ENCODE measurements around the gene VCX3B.
"Not testable (repeated sequence)": the region's sequence is repeated elsewhere in the genome, so short reads cannot be mapped to it uniquely, and the experiment has no call there.

VCX3B gene

DNA sequence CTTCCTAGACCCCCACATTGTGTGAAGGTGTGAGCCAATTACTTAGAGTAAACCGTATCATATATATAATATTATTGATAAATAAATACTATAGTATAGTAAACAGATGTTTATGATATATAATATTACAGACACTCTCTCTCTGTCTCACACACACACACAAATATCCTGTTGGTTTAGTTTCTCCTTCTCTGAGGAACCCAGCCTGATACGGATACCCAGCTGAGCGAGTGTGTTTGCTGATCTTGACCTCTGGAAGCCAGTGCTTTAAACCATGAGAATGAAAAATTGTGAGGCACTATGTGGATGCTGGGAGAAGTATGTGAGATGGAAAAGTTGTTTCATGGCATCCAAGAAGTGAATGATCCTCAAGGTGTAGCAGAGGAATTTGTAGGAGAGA is at the start of gene VCX3B:
TSS of gene VCX3B (plus strand) at position 301 of the 400 bp plus-strand sequence. CDS start 621 bp downstream, outside the sequence.
- not testable (repeated sequence) for DNase-seq

DNA sequence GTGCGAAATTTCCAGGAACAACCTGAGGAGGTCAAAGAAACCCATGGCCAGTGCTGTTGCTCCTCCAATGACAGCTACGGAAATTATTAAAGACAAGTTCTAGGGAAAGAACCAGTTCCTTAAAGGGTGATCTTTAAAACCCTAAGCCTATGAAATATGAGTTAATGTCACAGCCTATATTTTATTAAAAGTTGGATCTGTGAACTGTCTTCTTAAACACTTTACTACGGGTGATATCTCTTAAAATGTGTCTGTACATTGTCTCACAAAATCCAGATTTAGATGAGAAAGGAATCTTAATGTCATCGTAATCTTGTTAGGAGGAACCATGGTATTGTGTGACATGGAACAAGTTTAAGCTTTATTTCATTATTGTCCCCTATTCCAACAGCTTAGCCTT is 46.3 kb upstream of the VCX3B start:
- no peak for DNase-seq

DNA sequence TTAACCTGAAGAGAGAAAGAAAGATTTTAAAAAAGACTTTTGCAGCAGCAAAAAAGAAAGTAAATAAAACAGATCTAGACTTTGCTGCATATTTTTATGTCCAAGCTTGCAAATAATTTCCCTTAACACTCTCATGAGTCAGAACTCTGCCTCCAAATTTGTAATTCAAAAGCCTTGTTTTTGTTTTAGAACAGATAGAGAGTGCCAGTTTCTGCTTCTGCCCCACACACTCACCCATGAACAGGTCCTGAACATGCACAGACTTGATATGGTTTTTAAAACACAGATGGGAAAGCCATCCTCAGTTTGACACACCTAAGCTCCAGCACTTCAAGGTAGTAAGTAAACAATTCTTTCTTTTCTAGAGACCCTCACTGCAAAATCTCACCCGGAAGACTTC is 39.7 kb upstream of the VCX3B start:
- DNase-seq = no peak

DNA sequence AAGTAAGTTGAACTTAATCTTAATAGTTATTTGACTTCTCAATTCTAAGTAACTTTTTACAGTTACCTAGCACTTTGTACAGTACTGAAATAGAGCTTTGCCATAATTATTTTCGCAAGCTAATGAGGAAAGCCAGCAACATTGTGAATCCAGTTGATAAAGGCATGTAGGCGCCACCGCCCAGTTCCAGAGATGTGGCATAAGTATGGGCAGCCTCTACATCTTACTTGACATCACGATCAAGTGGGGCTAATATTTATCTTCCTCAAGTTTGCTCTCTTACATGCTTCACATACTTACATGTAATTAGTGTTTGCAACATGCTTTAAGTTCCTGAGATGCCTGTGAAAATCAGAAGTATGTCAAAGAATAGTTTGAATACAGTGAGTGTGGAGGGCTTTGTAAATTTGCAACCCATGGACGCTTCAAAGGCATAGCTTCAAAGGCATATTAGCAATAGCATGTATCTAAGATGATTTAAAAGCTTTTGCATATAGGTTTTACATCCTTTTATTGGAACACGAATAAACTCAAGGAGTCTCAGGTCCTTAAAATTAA is 34.9 kb upstream of the VCX3B start:
- no peak for DNase-seq

DNA sequence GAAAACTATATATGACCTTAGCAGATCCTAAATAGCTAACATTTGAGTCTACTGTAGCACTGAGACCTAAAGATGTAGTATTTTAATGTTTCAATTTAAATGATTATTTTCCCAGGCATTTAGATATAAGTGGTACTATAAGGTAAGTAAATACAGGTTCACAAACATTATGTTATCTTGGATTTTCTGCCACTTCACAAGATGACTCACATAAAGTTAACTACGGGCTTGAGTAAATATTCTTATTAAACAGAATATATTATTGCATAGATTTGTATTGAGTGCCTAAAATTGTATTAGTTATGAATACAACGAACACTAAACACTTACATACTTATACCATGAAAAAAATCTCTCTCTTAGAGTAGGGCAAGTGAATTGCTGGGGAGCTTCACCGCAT is 34.2 kb upstream of the VCX3B start:
- DNase-seq = no peak

DNA sequence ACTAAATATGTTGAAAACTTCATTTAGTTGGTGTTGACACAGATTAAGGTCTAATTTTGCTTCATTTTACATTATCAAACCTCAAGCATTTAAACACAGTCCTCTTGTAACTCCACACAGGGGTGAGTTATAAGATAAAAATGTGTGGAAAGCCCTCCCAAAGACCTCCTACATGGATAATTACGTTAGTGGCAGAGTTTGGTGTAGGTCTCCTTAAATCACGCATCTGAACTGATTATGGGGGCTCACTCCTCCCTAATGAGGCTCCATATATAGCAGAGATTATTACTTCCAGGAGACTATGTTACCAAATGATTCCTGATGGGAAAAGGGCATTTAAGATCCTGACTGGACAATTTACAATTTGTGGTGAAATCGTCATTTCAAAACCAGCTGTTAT is 32.2 kb upstream of the VCX3B start:
- DNase-seq = no peak

DNA sequence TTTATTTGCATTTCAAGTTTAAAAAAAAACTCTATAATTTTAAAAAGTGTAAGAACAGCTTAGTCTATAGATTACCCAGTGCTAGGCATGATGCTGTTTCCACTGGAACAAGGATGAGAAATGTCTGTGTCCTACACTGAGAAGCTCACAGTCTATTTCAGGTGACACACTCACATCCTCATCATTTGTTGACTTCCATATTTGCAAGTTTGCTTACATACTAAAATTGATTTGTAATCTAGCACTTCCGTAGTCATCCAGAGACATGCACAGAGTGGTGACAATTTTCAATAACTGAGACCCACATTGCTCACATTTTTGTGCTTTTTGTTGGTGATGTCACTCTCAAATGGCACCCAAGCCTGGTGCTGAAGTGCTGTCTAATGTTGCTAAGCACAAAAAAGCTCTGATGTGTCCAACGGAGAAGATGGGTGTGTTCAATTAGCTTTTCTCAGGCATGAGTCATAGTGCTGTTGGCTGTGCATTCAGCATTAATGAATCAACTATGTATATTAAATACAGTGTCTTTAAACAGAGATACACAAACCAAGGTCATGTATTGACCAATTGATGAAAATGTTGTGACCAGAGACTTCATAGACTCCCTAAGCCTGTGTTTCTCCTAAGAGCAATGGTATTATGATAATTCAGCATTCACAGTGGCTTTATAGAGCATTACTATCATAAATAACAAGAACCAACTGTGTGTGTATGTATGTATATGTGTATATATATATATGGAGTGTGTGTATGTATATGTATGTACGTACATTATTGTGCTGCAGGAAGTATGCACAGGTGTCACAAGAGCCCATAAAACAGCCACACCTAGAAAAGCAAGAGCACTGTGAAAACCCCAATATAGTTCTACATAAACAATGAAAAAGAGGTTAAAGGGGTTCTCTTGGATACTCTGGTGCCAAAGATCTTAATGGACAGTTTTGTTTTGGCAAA is 31.2 kb upstream of the VCX3B start:
- no peak for DNase-seq

DNA sequence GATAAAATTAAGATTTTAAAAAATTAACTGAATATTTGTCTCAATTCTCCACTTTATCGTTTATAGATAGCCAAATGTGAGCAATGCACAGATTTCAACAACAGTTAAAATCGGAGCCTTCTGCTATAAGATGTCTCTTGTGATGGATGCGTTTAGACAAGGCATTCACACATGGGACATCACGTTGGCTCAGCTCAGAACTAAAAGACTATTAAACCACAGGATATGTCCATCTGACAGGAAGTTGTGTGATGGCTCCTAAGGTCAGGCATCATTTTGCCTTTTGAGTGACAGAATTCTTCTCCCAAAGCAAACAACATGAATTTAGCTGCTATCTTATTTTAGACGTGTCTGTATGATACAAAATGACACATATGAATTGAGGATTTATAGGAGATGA is 17.3 kb upstream of the VCX3B start:
- DNase-seq = no peak

DNA sequence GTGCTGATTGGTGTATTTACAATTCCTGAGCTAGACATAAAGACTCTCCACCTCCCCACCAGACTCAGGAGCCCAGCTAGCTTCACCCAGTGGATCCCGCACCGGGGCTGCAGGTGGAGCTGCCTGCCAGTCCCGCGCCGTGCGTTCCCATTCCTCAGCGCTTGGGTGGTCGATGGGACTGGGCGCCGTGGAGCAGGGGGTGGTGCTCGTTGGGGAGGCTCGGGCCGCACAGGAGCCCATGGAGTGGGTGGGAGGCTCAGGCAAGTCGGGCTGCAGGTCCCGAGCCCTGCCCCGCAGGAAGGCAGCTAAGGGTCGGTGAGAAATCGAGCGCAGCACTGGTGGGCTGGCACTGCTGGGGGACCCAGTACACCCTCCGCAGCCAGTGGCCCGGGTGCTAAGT is 12.3 kb upstream of the VCX3B start:
- not testable (repeated sequence) for DNase-seq

DNA sequence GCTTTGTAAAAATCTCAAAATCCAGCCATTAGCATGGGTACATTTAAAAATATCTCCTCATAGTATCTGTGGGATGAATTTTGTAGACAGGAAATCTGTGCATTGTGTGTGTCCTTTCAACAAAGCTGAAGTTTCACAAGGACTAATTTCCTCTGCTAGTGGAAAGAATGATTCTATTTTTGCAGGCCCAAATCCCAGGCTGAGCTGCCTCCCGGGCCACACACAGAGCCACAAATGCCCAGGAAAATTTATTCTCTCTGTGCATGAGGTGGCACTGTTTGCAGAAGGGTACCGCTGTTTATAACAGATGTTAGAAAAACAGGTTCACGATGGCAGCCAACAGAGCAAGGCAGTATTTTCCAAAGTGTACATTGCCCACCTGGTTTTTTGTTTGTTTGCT is 11.0 kb upstream of the VCX3B start:
- DNase-seq = no peak

DNA sequence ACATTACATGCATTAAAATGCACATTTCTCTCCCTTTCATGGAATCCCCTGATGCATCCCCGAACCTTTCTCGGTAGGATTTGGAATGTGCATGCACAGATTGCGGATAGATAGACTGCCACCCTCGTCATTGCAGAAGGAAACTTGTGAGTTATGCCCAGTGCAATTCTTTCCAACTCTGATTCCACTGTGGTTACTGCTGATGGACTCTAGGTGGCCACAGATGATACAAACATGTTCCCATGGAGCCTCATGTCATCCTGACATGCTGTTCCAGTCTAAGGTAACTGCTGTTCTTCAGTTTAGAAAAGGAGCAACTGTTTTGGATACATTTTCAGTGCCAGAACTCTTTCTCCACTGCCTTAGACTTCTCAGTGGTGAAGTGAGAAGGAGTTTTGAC is 9.1 kb upstream of the VCX3B start:
- DNase-seq = no peak

DNA sequence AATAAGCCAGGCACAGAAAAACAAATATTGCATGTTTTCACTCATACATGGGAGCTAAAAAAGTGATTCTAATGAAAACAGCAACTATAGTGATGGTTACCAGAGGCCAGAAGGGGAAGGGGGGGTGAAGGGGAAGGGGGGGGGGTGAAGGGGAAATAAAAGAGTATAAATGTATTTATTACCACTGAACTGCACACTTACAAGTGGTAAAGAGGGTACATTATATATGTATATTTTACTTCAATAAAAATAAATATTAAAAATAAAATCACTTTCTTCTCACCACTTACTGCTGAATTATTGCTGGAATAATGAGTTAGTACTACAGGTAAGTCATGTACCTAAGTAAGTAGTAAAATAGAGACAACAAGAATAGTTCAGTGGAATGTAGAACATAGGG is 2.1 kb upstream of the VCX3B start:
- no peak for DNase-seq

DNA sequence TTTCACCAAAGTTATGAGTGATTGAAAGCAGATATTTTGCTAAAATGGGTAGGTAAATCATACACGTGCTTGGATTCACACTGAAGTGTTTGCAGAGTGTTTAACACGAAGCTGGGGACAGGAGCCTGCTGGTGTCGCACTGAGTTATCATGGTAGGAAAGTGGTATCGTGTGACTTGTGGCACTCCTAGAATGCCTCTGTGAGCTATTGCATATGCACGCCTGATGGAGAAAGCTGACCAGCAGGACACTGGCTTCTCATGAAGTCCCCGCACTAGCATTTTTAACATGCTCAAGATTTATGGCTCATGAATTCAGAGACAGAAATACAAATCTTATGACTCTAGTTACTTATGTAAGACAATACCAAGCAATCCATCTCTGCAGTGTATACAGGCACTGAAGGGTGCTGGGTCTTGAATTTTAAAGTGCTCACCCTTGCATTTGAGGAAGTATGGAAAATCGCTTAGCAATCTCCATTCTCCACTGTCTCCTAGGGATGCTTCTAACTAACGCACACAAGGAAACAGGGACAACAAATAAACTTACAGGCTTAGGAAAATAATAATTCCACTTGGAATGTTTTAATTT is 19.8 kb downstream of the VCX3B start:
- no peak for DNase-seq

DNA sequence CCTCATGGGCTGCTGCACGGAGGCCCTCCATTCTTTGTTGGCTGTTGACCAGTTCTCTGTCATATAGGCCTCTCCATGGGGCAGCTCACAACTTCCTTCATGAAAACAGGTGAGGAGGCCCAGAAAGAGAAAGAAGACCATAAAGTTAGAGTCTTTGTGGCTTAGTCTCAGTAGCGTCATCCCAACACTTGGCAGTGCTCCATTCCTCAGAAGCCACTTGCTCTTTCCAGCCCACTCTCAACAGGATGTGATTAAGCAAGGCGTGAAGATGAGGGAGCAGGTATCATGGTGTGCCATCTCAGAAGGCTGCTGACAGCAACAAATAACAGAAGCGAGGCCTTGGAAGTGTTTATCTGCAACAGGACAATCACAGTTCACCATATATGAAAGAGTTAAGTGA is 30.4 kb downstream of the VCX3B start:
- not testable (repeated sequence) for DNase-seq

DNA sequence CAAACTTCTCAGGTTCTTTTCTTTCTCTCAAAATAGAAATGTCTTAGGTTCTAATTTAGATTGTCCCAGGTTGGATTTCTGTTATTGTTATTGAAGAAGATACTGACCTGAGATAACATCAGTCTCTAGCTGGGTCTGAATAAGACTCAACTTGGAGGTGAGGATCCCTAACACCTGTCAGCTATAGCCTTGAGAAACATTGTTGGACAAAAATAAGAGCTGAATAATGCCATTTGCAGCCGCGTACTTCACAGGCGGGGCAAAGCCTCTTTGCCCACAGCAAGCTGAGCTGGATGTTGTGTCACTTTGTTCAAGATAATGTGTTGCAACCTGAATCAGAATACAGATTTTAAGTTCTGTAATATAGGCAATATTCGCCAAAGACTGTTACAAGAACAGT is 35.6 kb downstream of the VCX3B start:
- DNase-seq = no peak

DNA sequence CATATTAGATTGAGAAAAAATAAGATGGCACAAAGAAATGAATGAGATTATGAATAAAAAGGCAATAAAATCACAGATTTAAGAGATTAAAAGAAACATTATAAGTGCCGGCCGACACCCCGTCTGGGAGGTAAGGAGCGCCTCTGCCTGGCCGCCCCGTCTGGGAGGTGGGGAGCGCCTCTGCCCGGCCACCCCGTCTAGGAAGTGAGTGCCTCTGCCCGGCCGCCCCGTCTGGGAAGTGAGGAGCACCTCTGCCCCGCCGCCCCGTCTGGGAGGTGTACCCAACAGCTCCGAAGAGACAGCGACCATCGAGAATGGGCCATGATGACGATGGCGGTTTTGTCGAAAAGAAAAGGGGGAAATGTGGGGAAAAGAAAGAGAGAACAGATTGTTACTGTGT is 37.5 kb downstream of the VCX3B start:
- DNase-seq = not testable (repeated sequence)

DNA sequence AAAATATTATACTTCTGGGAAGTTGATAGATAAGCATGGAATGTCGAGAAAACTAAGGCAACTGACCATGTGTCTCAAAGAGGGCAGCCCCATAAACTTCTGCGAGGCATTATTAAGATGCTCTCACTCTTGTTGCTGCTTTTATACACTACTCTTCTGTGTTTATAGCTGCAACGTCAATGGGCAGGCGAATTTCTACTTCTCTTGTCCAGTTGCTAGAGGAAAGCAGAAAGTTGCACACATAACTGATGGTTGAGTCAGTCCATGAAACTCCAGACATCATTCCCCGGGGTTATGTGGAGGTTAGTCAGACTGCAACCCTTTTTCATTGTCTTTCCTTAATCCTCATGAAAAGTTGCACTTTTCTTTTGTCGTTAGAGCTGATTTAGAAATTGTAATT is 39.8 kb downstream of the VCX3B start:
- no peak for DNase-seq

Data from activated T-cell treated with anti-CD3 and anti-CD28 coated beads, Interleukin-2, amount 50 U/mL, for 48 hours (primary cell).